Fibroblast of lung (primary cell): ENCODE measurements around the gene IGF1. TPM values are rescaled to one million over a fixed set of nuclear protein-coding genes. Genes with fewer than 3 reads are reported as not detected.
A peak's percentile ranks its signal among the peaks of the same experiment; 100 is the strongest.

Experiments
- DNase-seq, 2 donors: peaks; one replicate each; pipeline versions ENCODE4 v3.0.0 to v3.0.0-alpha.2; 2010; ENCODE audit warnings: low read depth in 2 of 2
- H2AFZ ChIP-seq: 2 replicates; pipeline ENCODE4 v1.5.1; 2012; ENCODE audit warnings: low read length, control low read depth, inconsistent platforms
- H3K27ac ChIP-seq: 2 replicates; pipeline ENCODE4 v1.5.1; 2011; ENCODE audit warnings: low read length, control low read depth; ENCODE audit not compliant: insufficient read depth
- H3K27me3 ChIP-seq: 2 replicates; pipeline ENCODE4 v1.5.1; 2011; ENCODE audit warnings: mild to moderate bottlenecking, low read length; ENCODE audit not compliant: control insufficient read depth, insufficient read depth
- H3K36me3 ChIP-seq: 2 replicates; pipeline ENCODE4 v1.5.1; 2011; ENCODE audit warnings: low read length; ENCODE audit not compliant: control insufficient read depth, insufficient read depth
- H3K4me1 ChIP-seq: 2 replicates; pipeline ENCODE4 v1.5.1; 2011; ENCODE audit warnings: low read length; ENCODE audit not compliant: control insufficient read depth, insufficient read depth; ENCODE audit errors: extremely low read depth
- H3K4me2 ChIP-seq: 2 replicates; pipeline ENCODE4 v1.5.1; 2011; ENCODE audit warnings: low read length, control low read depth; ENCODE audit not compliant: insufficient read depth; ENCODE audit errors: extremely low read depth
- H3K4me3 ChIP-seq, 4 experiments: fragments of 200-600 bp in 1 of 4; sonication (generic) in 1 of 4; replicated peaks in 1 of 4; 2 replicates each; pipeline ENCODE4 v1.5.1; 2011 to 2016; ENCODE audit warnings: low read length in 4 of 4, low read depth in 3 of 4, mild to moderate bottlenecking in 3 of 4, control low read depth in 2 of 4, inconsistent platforms in 1 of 4, mixed read lengths in 1 of 4; ENCODE audit not compliant: insufficient read depth in 1 of 4; ENCODE audit errors: control extremely low read depth in 1 of 4
- H3K79me2 ChIP-seq: 2 replicates; pipeline ENCODE4 v1.5.1; 2012; ENCODE audit warnings: mild to moderate bottlenecking, low read length, inconsistent platforms; ENCODE audit not compliant: control insufficient read depth, insufficient read depth
- H3K9ac ChIP-seq: 2 replicates; pipeline ENCODE4 v1.5.1; 2011; ENCODE audit warnings: mild to moderate bottlenecking, low read length, control low read depth; ENCODE audit not compliant: insufficient read depth
- H3K9me3 ChIP-seq: 2 replicates; pipeline ENCODE4 v1.5.1; 2012; ENCODE audit warnings: low read depth, low read length; ENCODE audit not compliant: control insufficient read depth, insufficient read depth
- H4K20me1 ChIP-seq: 2 replicates; pipeline ENCODE4 v1.5.1; 2011; ENCODE audit warnings: low read length; ENCODE audit not compliant: control insufficient read depth, insufficient read depth; ENCODE audit errors: extremely low read depth
- CTCF ChIP-seq, 2 donors: IDR thresholded peaks in 1 of 2; conservative IDR thresholded peaks in 1 of 2; 1 replicate in 1 of 2; 2 replicates in 1 of 2; pipeline ENCODE4 v1.5.1; 2011 to 2012; ENCODE audit warnings: low read length in 2 of 2, control low read depth in 1 of 2, inconsistent platforms in 1 of 2, low read depth in 1 of 2, mild to moderate bottlenecking in 1 of 2
- EZH2 ChIP-seq: IDR thresholded peaks from 2 replicates; pipeline ENCODE4 v1.5.1; 2012; ENCODE audit warnings: low read length, control low read depth, mild to moderate bottlenecking; ENCODE audit errors: missing control alignments
- polyA plus RNA-seq, 2 donors: library from polyadenylated mRNA; depleted of rRNA in 1 of 2; stranded (reverse) in 1 of 2; unstranded in 1 of 2; fragments of >200 nt; gene quantifications; 2 replicates each; pipeline ENCODE4 v1.2.1, GENCODE V29; 2011 to 2012; ENCODE audit warnings: missing spikeins in 1 of 2
- total RNA-seq: library from RNA; depleted of rRNA; stranded (reverse); fragments of >200 nt; gene quantifications from 2 replicates; pipeline ENCODE4 v1.2.1, GENCODE V29; 2014

IGF1 gene
- total and polyA plus RNA-seq, 2 donors (not counting 1 experiment from before 2014, with no cell fraction given): 0.05 to 0.83 TPM

- H3K9me3 ChIP-seq: no peaks in the 10 kb centered on the region
- H3K4me3 ChIP-seq: no peak overlapping the region
- H3K4me2 ChIP-seq: no peak overlapping the region
- no peak overlapping the region for H3K9ac ChIP-seq
- H3K4me1 ChIP-seq: no peaks in the 10 kb centered on the region
- no peaks in the 10 kb centered on the region for H3K27me3 ChIP-seq
- H3K36me3 ChIP-seq: no peaks in the 10 kb centered on the region
- H4K20me1 ChIP-seq: no peaks in the 10 kb centered on the region
- H2AFZ ChIP-seq: no peak overlapping the region
- H3K27ac ChIP-seq: no peak overlapping the region
- TF ChIP-seq EZH2: no peak
- TF ChIP-seq CTCF (conservative IDR thresholded peaks at IDR 0.05 in 1 of 2, IDR thresholded peaks at IDR 0.05 in 1 of 2; ENCODE audit: low read depth in 1 of 2, low read length in 2 of 2): no peak
- DNase-seq: peak; percentile 82 to 83
- H3K79me2 ChIP-seq: no peaks in the 10 kb centered on the region
These were observed 17.4 kb downstream of the IGF1 start for GRCh38 chr12:102462795-102463465.

GRCh38 chr12:102462386-102462785 lies 18.0 kb downstream of the IGF1 start:
- Histone ChIP-seq H3K27ac (no peak overlapping the region), H2AFZ (no peak overlapping the region), H3K4me1 (no peaks in the 10 kb centered on the region), H3K9me3 (no peaks in the 10 kb centered on the region), H3K36me3 (no peaks in the 10 kb centered on the region), H3K9ac (no peak overlapping the region), H3K79me2 (no peaks in the 10 kb centered on the region), H3K27me3 (no peaks in the 10 kb centered on the region), H3K4me3 (no peak overlapping the region), H3K4me2 (no peak overlapping the region), H4K20me1 (no peaks in the 10 kb centered on the region)
- TF ChIP-seq EZH2: no peak
- TF ChIP-seq CTCF (conservative IDR thresholded peaks at IDR 0.05 in 1 of 2, IDR thresholded peaks at IDR 0.05 in 1 of 2; ENCODE audit: low read depth in 1 of 2, low read length in 2 of 2): no peak
- peak in 1 of 2 donors; percentile 43 for DNase-seq

GRCh38 chr12:102461501-102461900 lies 18.9 kb downstream of the IGF1 start:
- no peaks in the 10 kb centered on the region for H3K9me3 ChIP-seq
- H3K4me3 ChIP-seq: no peak overlapping the region
- no peak for TF ChIP-seq EZH2
- TF ChIP-seq CTCF (conservative IDR thresholded peaks at IDR 0.05 in 1 of 2, IDR thresholded peaks at IDR 0.05 in 1 of 2; ENCODE audit: low read depth in 1 of 2, low read length in 2 of 2): no peak
- H4K20me1 ChIP-seq: no peaks in the 10 kb centered on the region
- H3K9ac ChIP-seq: no peak overlapping the region
- H3K36me3 ChIP-seq: no peaks in the 10 kb centered on the region
- H3K27ac ChIP-seq: no peak overlapping the region
- H2AFZ ChIP-seq: no peak overlapping the region
- H3K79me2 ChIP-seq: no peaks in the 10 kb centered on the region
- H3K27me3 ChIP-seq: no peaks in the 10 kb centered on the region
- no peaks in the 10 kb centered on the region for H3K4me1 ChIP-seq
- no peak overlapping the region for H3K4me2 ChIP-seq
- DNase-seq: no peak
